ENCODE data around the gene APBA2.

The APBA2 gene

GRCh38 chr15:28899061-28899738, 13.4 kb downstream of the APBA2 start:
- Histone ChIP-seq H3K27ac (replicated peaks; ENCODE audit: low read length) (no peak overlapping the region), H3K23ac (ENCODE audit: low read depth, low read length, poor library complexity) (peak overlapping the region; percentile 97), H2BK12ac (ENCODE audit: low read length) (no peak overlapping the region), H2AK5ac (ENCODE audit: low read depth, low read length) (no peak overlapping the region), H3K36me3 (replicated peaks in 1 of 2; ENCODE audit: control insufficient read depth in 2 of 2, insufficient read depth in 2 of 2, low read length in 2 of 2) (peaks cover 2 to 20% of the 10 kb centered on the region in 2 donors), H3K27me3 (ENCODE audit: control insufficient read depth in 3 of 3, insufficient read depth in 3 of 3, low read depth in 1 of 3, low read length in 3 of 3) (no peaks in the 10 kb centered on the region), H2AFZ (ENCODE audit: low read length) (no peak overlapping the region), H2BK15ac (ENCODE audit: low read length) (no peak overlapping the region), H2BK120ac (ENCODE audit: low read depth, low read length) (no peak overlapping the region), H3K4me3 (ENCODE audit: low read length in 2 of 2) (no peak overlapping the region), H2BK5ac (ENCODE audit: low read length) (no peak overlapping the region), H3K4me2 (ENCODE audit: insufficient read depth, low read length, poor library complexity, severe bottlenecking) (no peak overlapping the region), H4K8ac (ENCODE audit: low read depth, low read length) (peak overlapping the region; percentile 72), H4K91ac (ENCODE audit: low read depth, low read length, poor library complexity) (no peak overlapping the region), H3K9ac (ENCODE audit: low read depth, low read length, poor library complexity) (peak overlapping the region; percentile 74), H3K18ac (ENCODE audit: low read length) (peak overlapping the region; percentile 62), H3K14ac (ENCODE audit: low read length) (peak overlapping the region; percentile 17), H3K9me3 (replicated peaks in 1 of 2; ENCODE audit: control insufficient read depth in 2 of 2, insufficient read depth in 1 of 2, low read depth in 1 of 2, low read length in 2 of 2) (peaks cover 4 to 28% of the 10 kb centered on the region in 2 donors), H3K4me1 (ENCODE audit: control insufficient read depth in 2 of 2, insufficient read depth in 1 of 2, low read depth in 1 of 2, low read length in 2 of 2) (peaks cover 2 to 3% of the 10 kb centered on the region in 2 donors), H3K4ac (ENCODE audit: low read length) (no peak overlapping the region), H3K79me1 (ENCODE audit: low read depth, low read length) (peaks cover 22% of the 10 kb centered on the region)
- WGBS, 2 donors (ENCODE audit: extremely low coverage in 2 of 2, insufficient read length in 2 of 2, insufficient replicate concordance in 1 of 2) = no CpG with 5 or more reads among the region's 24 CpGs
- no peak for DNase-seq (ENCODE audit: low spot score)

- no peak overlapping the region for H2AFZ ChIP-seq (ENCODE audit: low read length)
- no peak for DNase-seq (ENCODE audit: low spot score)
- no peak overlapping the region for H3K4ac ChIP-seq (ENCODE audit: low read length)
These were observed 14.5 kb downstream of the APBA2 start for GRCh38 chr15:28900041-28900891.

GRCh38 chr15:28900892-28901586, 15.3 kb downstream of the APBA2 start:
- no peak overlapping the region for H3K9ac ChIP-seq (ENCODE audit: low read depth, low read length, poor library complexity)
- H3K18ac ChIP-seq (ENCODE audit: low read length) = peak overlapping the region; percentile 57
- no peaks in the 10 kb centered on the region for H3K27me3 ChIP-seq (ENCODE audit: control insufficient read depth in 3 of 3, insufficient read depth in 3 of 3, low read depth in 1 of 3, low read length in 3 of 3)
- no peak overlapping the region for H3K14ac ChIP-seq (ENCODE audit: low read length)
- H4K8ac ChIP-seq (ENCODE audit: low read depth, low read length) = no peak overlapping the region
- H3K23ac ChIP-seq (ENCODE audit: low read depth, low read length, poor library complexity) = no peak overlapping the region
- peaks cover 2 to 8% of the 10 kb centered on the region in 2 donors for H3K36me3 ChIP-seq (replicated peaks in 1 of 2; ENCODE audit: control insufficient read depth in 2 of 2, insufficient read depth in 2 of 2, low read length in 2 of 2)
- DNase-seq (ENCODE audit: low spot score) = no peak
- H2AK5ac ChIP-seq (ENCODE audit: low read depth, low read length) = peak overlapping the region; percentile 25
- H2BK120ac ChIP-seq (ENCODE audit: low read depth, low read length) = no peak overlapping the region
- H4K91ac ChIP-seq (ENCODE audit: low read depth, low read length, poor library complexity) = no peak overlapping the region
- peaks cover 19% of the 10 kb centered on the region for H3K79me1 ChIP-seq (ENCODE audit: low read depth, low read length)
- no peak overlapping the region for H2AFZ ChIP-seq (ENCODE audit: low read length)
- no peak overlapping the region for H3K27ac ChIP-seq (replicated peaks; ENCODE audit: low read length)
- no peak overlapping the region for H3K4ac ChIP-seq (ENCODE audit: low read length)
- no peak overlapping the region for H2BK12ac ChIP-seq (ENCODE audit: low read length)
- no peak overlapping the region for H3K4me3 ChIP-seq (ENCODE audit: low read length in 2 of 2)
- no CpG with 5 or more reads among the region's 13 CpGs for WGBS, 2 donors (ENCODE audit: extremely low coverage in 2 of 2, insufficient read length in 2 of 2, insufficient replicate concordance in 1 of 2)
- peaks cover 2 to 6% of the 10 kb centered on the region in 2 donors for H3K4me1 ChIP-seq (ENCODE audit: control insufficient read depth in 2 of 2, insufficient read depth in 1 of 2, low read depth in 1 of 2, low read length in 2 of 2)
- no peak overlapping the region for H2BK5ac ChIP-seq (ENCODE audit: low read length)
- H3K9me3 ChIP-seq (replicated peaks in 1 of 2; ENCODE audit: control insufficient read depth in 2 of 2, insufficient read depth in 1 of 2, low read depth in 1 of 2, low read length in 2 of 2) = peaks cover 4 to 19% of the 10 kb centered on the region in 2 donors
- no peak overlapping the region for H3K4me2 ChIP-seq (ENCODE audit: insufficient read depth, low read length, poor library complexity, severe bottlenecking)
- H2BK15ac ChIP-seq (ENCODE audit: low read length) = no peak overlapping the region

More at GRCh38 chr15:28900041-28900891, 14.5 kb downstream of the APBA2 start:
- Histone ChIP-seq H3K4me2 (ENCODE audit: insufficient read depth, low read length, poor library complexity, severe bottlenecking) (no peak overlapping the region), H4K91ac (ENCODE audit: low read depth, low read length, poor library complexity) (no peak overlapping the region), H4K8ac (ENCODE audit: low read depth, low read length) (no peak overlapping the region), H3K9ac (ENCODE audit: low read depth, low read length, poor library complexity) (no peak overlapping the region), H3K9me3 (replicated peaks in 1 of 2; ENCODE audit: control insufficient read depth in 2 of 2, insufficient read depth in 1 of 2, low read depth in 1 of 2, low read length in 2 of 2) (peaks cover 4 to 25% of the 10 kb centered on the region in 2 donors), H3K36me3 (replicated peaks in 1 of 2; ENCODE audit: control insufficient read depth in 2 of 2, insufficient read depth in 2 of 2, low read length in 2 of 2) (peaks cover 2 to 15% of the 10 kb centered on the region in 2 donors), H3K18ac (ENCODE audit: low read length) (peak overlapping the region; percentile 57), H3K23ac (ENCODE audit: low read depth, low read length, poor library complexity) (no peak overlapping the region), H2BK5ac (ENCODE audit: low read length) (no peak overlapping the region), H2BK12ac (ENCODE audit: low read length) (no peak overlapping the region), H3K14ac (ENCODE audit: low read length) (peak overlapping the region; percentile 79), H3K79me1 (ENCODE audit: low read depth, low read length) (peaks cover 19% of the 10 kb centered on the region), H3K4me3 (ENCODE audit: low read length in 2 of 2) (no peak overlapping the region), H2BK15ac (ENCODE audit: low read length) (no peak overlapping the region), H3K27ac (replicated peaks; ENCODE audit: low read length) (no peak overlapping the region), H3K4me1 (ENCODE audit: control insufficient read depth in 2 of 2, insufficient read depth in 1 of 2, low read depth in 1 of 2, low read length in 2 of 2) (peaks cover 2 to 6% of the 10 kb centered on the region in 2 donors), H2AK5ac (ENCODE audit: low read depth, low read length) (peak overlapping the region; percentile 25), H3K27me3 (ENCODE audit: control insufficient read depth in 3 of 3, insufficient read depth in 3 of 3, low read depth in 1 of 3, low read length in 3 of 3) (no peaks in the 10 kb centered on the region), H2BK120ac (ENCODE audit: low read depth, low read length) (no peak overlapping the region)
- no CpG with 5 or more reads among the region's 18 CpGs for WGBS, 2 donors (ENCODE audit: extremely low coverage in 2 of 2, insufficient read length in 2 of 2, insufficient replicate concordance in 1 of 2)
